ENCODE measurements around the gene TMA7. TPM values are rescaled to one million over a fixed set of nuclear protein-coding genes. Genes with fewer than 3 reads are reported as not detected.

The TMA7 gene
- total RNA-seq, 4 donors from 2014 or later = 94.8 to 195 (median 141) TPM

GRCh38 chr3:48434591-48435222 lies 5.3 kb upstream of the TMA7 start:
- peak in 1 of 2 donors; percentile 20 for DNase-seq
- no peaks in the 10 kb centered on the region for H3K27me3 ChIP-seq

GRCh38 chr3:48435223-48435595 lies 4.8 kb upstream of the TMA7 start:
- no peaks in the 10 kb centered on the region for H3K27me3 ChIP-seq
- no peak overlapping the region for H3K4me3 ChIP-seq
- H3K36me3 ChIP-seq = no peaks in the 10 kb centered on the region
- no peak for TF ChIP-seq POLR2A (IDR thresholded peaks at IDR 0.05)
- no peak for TF ChIP-seq CTCF (IDR thresholded peaks at IDR 0.05)
- intact Hi-C loops (cut with DNase I; ENCODE audit: low total_unique reads) = loop anchor here (5.0 kb wide), 1 partner anchor 38 kb away; no protein-coding TSS in a partner anchor
- no peaks in the 10 kb centered on the region for H3K9me3 ChIP-seq
- no peak for DNase-seq
- H3K4me1 ChIP-seq = peaks cover 0 to 3% of the 10 kb centered on the region in 2 donors
- H3K27ac ChIP-seq = peak overlapping the region; percentile 58 to 63

More at GRCh38 chr3:48434591-48435222, 5.3 kb upstream of the TMA7 start:
- no peak for TF ChIP-seq CTCF (IDR thresholded peaks at IDR 0.05)
- no peak for TF ChIP-seq POLR2A (IDR thresholded peaks at IDR 0.05)
- H3K9me3 ChIP-seq = no peaks in the 10 kb centered on the region
- no peaks in the 10 kb centered on the region for H3K36me3 ChIP-seq
- H3K4me3 ChIP-seq = no peak overlapping the region
- intact Hi-C loops (cut with DNase I; ENCODE audit: low total_unique reads) = loop anchor here (5.0 kb wide), 1 partner anchor 37 kb away; no protein-coding TSS in a partner anchor
- peaks cover 0 to 5% of the 10 kb centered on the region in 2 donors for H3K4me1 ChIP-seq
- peak overlapping the region; percentile 58 to 63 for H3K27ac ChIP-seq

GRCh38 chr3:48435774-48436476 lies 4.1 kb upstream of the TMA7 start:
- Histone ChIP-seq H3K36me3 (no peaks in the 10 kb centered on the region), H3K9me3 (no peaks in the 10 kb centered on the region), H3K4me1 (peaks cover 0 to 2% of the 10 kb centered on the region in 2 donors), H3K27ac (peak overlapping the region; percentile 58 to 63), H3K4me3 (no peak overlapping the region), H3K27me3 (no peaks in the 10 kb centered on the region)
- TF ChIP-seq POLR2A (IDR thresholded peaks at IDR 0.05) = peak in 1 of 2 donors; percentile 27
- peak; percentile 98 to 100 (median 99) for TF ChIP-seq CTCF (IDR thresholded peaks at IDR 0.05)
- intact Hi-C loops (cut with DNase I; ENCODE audit: low total_unique reads) = loop anchor here (5.0 kb wide), 1 partner anchor 39 kb away; no protein-coding TSS in a partner anchor
- peak; percentile 85 to 89 for DNase-seq

- TF ChIP-seq POLR2A (IDR thresholded peaks at IDR 0.05) (no peak), CTCF (IDR thresholded peaks at IDR 0.05) (no peak)
- Histone ChIP-seq H3K4me1 (peaks cover 0 to 7% of the 10 kb centered on the region in 2 donors), H3K4me3 (no peak overlapping the region), H3K9me3 (no peaks in the 10 kb centered on the region), H3K27me3 (no peaks in the 10 kb centered on the region), H3K36me3 (no peaks in the 10 kb centered on the region), H3K27ac (no peak overlapping the region)
- intact Hi-C loops (cut with DNase I; ENCODE audit: low total_unique reads) = loop anchor here (5.0 kb wide), 1 partner anchor 39 kb away; no protein-coding TSS in a partner anchor
- DNase-seq = no peak
These were observed 3.6 kb upstream of the TMA7 start for GRCh38 chr3:48436477-48436787.

GRCh38 chr3:48436855-48437254 lies 3.2 kb upstream of the TMA7 start:
- intact Hi-C loops (cut with DNase I; ENCODE audit: low total_unique reads) = loop anchor here (5.0 kb wide), 1 partner anchor 40 kb away; no protein-coding TSS in a partner anchor
- no peak for DNase-seq
- no peaks in the 10 kb centered on the region for H3K9me3 ChIP-seq
- H3K36me3 ChIP-seq = no peaks in the 10 kb centered on the region
- peaks cover 0 to 11% of the 10 kb centered on the region in 2 donors for H3K4me1 ChIP-seq
- no peaks in the 10 kb centered on the region for H3K27me3 ChIP-seq
- TF ChIP-seq POLR2A (IDR thresholded peaks at IDR 0.05) (no peak), CTCF (IDR thresholded peaks at IDR 0.05) (no peak)
- H3K27ac ChIP-seq = no peak overlapping the region
- H3K4me3 ChIP-seq = no peak overlapping the region

Data from uterus (tissue), 4 donors.